Body of pancreas (tissue), 4 donors: ENCODE data around the gene CFAP57.

Experiments
- POLR2A ChIP-seq, 3 donors: fragments of 450-650 bp; IDR thresholded peaks; one replicate each; pipeline ENCODE4 v1.6.1; 2016; ENCODE audit warnings: antibody characterized with exemption in 3 of 3, mild to moderate bottlenecking in 2 of 3
- TF ChIP-seq, protein P1 (sequence below), 7 experiments: fragments of 450-650 bp in 4 of 7; fragments of 200-600 bp in 3 of 7; sonication (generic) in 3 of 7; IDR thresholded peaks; one replicate each; pipeline ENCODE4 v1.5.1; 2016 to 2019; ENCODE audit warnings: antibody characterized with exemption in 7 of 7

DNA sequence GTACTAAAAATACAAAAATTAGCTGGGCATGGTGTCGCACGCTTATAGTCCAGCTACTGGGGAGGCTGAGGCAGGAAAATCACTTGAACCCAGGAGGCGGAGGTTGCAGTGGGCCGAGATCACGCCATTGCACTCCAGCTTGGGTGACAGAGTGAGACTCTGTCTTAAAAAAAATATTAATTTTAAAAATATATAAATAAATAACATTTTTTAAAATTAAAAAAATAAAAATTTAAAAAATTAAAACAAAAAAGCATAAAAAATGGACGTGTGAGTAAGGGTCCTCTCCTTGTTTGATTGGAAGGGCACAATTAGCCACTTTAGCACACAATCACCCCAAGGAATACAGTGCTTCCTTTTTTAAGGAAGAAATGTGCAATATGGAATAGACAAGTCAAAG is 18.7 kb upstream of the CFAP57 start:
- TF ChIP-seq POLR2A (IDR thresholded peaks at IDR 0.05) = no peak
- TF ChIP-seq, protein P1, sequence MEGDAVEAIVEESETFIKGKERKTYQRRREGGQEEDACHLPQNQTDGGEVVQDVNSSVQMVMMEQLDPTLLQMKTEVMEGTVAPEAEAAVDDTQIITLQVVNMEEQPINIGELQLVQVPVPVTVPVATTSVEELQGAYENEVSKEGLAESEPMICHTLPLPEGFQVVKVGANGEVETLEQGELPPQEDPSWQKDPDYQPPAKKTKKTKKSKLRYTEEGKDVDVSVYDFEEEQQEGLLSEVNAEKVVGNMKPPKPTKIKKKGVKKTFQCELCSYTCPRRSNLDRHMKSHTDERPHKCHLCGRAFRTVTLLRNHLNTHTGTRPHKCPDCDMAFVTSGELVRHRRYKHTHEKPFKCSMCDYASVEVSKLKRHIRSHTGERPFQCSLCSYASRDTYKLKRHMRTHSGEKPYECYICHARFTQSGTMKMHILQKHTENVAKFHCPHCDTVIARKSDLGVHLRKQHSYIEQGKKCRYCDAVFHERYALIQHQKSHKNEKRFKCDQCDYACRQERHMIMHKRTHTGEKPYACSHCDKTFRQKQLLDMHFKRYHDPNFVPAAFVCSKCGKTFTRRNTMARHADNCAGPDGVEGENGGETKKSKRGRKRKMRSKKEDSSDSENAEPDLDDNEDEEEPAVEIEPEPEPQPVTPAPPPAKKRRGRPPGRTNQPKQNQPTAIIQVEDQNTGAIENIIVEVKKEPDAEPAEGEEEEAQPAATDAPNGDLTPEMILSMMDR (IDR thresholded peaks at IDR 0.05) = no peak
